HEK293 (cell line): ENCODE results near the gene ENO2.

Source experiments
- EGR2 ChIP-seq: fragments of 450-650 bp; formaldehyde crosslinking; IDR thresholded peaks from 2 replicates; pipeline ENCODE4 v1.5.1; 2016; ENCODE audit warnings: low read depth, missing biosample characterization, missing genetic modification characterization
- KLF8 ChIP-seq: fragments of 450-650 bp; formaldehyde crosslinking; IDR thresholded peaks from 2 replicates; pipeline ENCODE4 v1.5.1; 2016; ENCODE audit warnings: missing biosample characterization, missing genetic modification characterization
- MYNN ChIP-seq: fragments of 450-650 bp; formaldehyde crosslinking; IDR thresholded peaks from 2 replicates; pipeline ENCODE4 v1.5.1; 2016; ENCODE audit warnings: missing biosample characterization, missing genetic modification characterization, borderline replicate concordance
- PRDM1 ChIP-seq: fragments of 450-650 bp; formaldehyde crosslinking; IDR thresholded peaks from 2 replicates; pipeline ENCODE4; 2016; ENCODE audit warnings: missing biosample characterization, missing genetic modification characterization
- SALL2 ChIP-seq: fragments of 450-650 bp; formaldehyde crosslinking; IDR thresholded peaks from 2 replicates; pipeline ENCODE4 v1.5.0; 2017; ENCODE audit warnings: missing biosample characterization, mild to moderate bottlenecking, missing genetic modification characterization, borderline replicate concordance
- SCRT2 ChIP-seq: fragments of 450-650 bp; formaldehyde crosslinking; IDR thresholded peaks from 2 replicates; pipeline ENCODE4 v1.5.1; 2016; ENCODE audit warnings: missing biosample characterization, missing genetic modification characterization
- ZFP69B ChIP-seq: fragments of 450-650 bp; formaldehyde crosslinking; IDR thresholded peaks from 2 replicates; pipeline ENCODE4 v1.5.1; 2016; ENCODE audit warnings: missing biosample characterization, missing genetic modification characterization
- ZNF133 ChIP-seq: fragments of 450-650 bp; formaldehyde crosslinking; IDR thresholded peaks from 2 replicates; pipeline ENCODE4 v1.5.1; 2016; ENCODE audit warnings: missing biosample characterization, missing genetic modification characterization
- ZNF175 ChIP-seq: fragments of 450-650 bp; formaldehyde crosslinking; IDR thresholded peaks from 2 replicates; pipeline ENCODE4 v1.5.1; 2016; ENCODE audit warnings: missing biosample characterization, missing genetic modification characterization
- ZNF426 ChIP-seq: fragments of 450-650 bp; formaldehyde crosslinking; IDR thresholded peaks from 2 replicates; pipeline ENCODE4 v1.5.1; 2017; ENCODE audit warnings: missing biosample characterization, missing genetic modification characterization, mild to moderate bottlenecking, inconsistent platforms, moderate library complexity
- ZNF473 ChIP-seq: fragments of 450-650 bp; formaldehyde crosslinking; IDR thresholded peaks from 2 replicates; pipeline ENCODE4 v1.5.1; 2017; ENCODE audit warnings: missing biosample characterization, missing genetic modification characterization
- ZNF48 ChIP-seq: fragments of 450-650 bp; formaldehyde crosslinking; IDR thresholded peaks from 2 replicates; pipeline ENCODE4 v1.5.1; 2016; ENCODE audit warnings: missing biosample characterization, missing genetic modification characterization
- ZNF501 ChIP-seq: fragments of 450-650 bp; formaldehyde crosslinking; IDR thresholded peaks from 2 replicates; pipeline ENCODE4 v1.5.1; 2016; ENCODE audit warnings: missing biosample characterization, missing genetic modification characterization
- ZNF549 ChIP-seq: fragments of 450-650 bp; IDR thresholded peaks from 2 replicates; pipeline ENCODE4 v1.5.1; 2018; ENCODE audit warnings: missing biosample characterization, missing genetic modification characterization, mild to moderate bottlenecking, inconsistent platforms, moderate library complexity
- ZNF623 ChIP-seq: fragments of 450-650 bp; formaldehyde crosslinking; IDR thresholded peaks from 2 replicates; pipeline ENCODE4 v1.5.1; 2016; ENCODE audit warnings: missing biosample characterization, missing genetic modification characterization
- ZNF626 ChIP-seq: fragments of 450-650 bp; sonication (Bioruptor Pico); formaldehyde crosslinking; IDR thresholded peaks from 2 replicates; pipeline ENCODE4 v1.5.1; 2018; ENCODE audit warnings: missing biosample characterization, missing genetic modification characterization, inconsistent platforms
- ZNF654 ChIP-seq: fragments of 450-650 bp; formaldehyde crosslinking; IDR thresholded peaks from 2 replicates; pipeline ENCODE4 v1.5.1; 2016; ENCODE audit warnings: low read depth, missing biosample characterization, missing genetic modification characterization
- ZNF747 ChIP-seq: fragments of 450-650 bp; formaldehyde crosslinking; IDR thresholded peaks from 2 replicates; pipeline ENCODE4 v1.5.1; 2016; ENCODE audit warnings: missing biosample characterization, missing genetic modification characterization
- ZNF777 ChIP-seq: fragments of 450-650 bp; formaldehyde crosslinking; IDR thresholded peaks from 2 replicates; pipeline ENCODE4 v1.5.1; 2017; ENCODE audit warnings: missing biosample characterization, missing genetic modification characterization, borderline replicate concordance
- ZNF837 ChIP-seq: fragments of 450-650 bp; formaldehyde crosslinking; IDR thresholded peaks from 2 replicates; pipeline ENCODE4 v1.5.1; 2016; ENCODE audit warnings: missing biosample characterization, missing genetic modification characterization
- ZNF843 ChIP-seq: fragments of 450-650 bp; formaldehyde crosslinking; IDR thresholded peaks from 2 replicates; pipeline ENCODE4 v1.5.1; 2016; ENCODE audit warnings: missing biosample characterization, missing genetic modification characterization
- TF ChIP-seq, protein P1 (sequence below): fragments of 450-650 bp; formaldehyde crosslinking; IDR thresholded peaks from 2 replicates; pipeline ENCODE4 v1.5.1; 2016; ENCODE audit warnings: missing biosample characterization, missing genetic modification characterization
- TF ChIP-seq, protein P2 (sequence below): fragments of 450-650 bp; formaldehyde crosslinking; IDR thresholded peaks from 2 replicates; pipeline ENCODE4 v1.5.1; 2016; ENCODE audit warnings: missing biosample characterization, missing genetic modification characterization
- TF ChIP-seq, protein P3 (sequence below): fragments of 450-650 bp; formaldehyde crosslinking; IDR thresholded peaks from 2 replicates; pipeline ENCODE4 v1.5.1; 2016; ENCODE audit warnings: missing biosample characterization, missing genetic modification characterization
- TF ChIP-seq, protein P4 (sequence below): fragments of 450-650 bp; formaldehyde crosslinking; IDR thresholded peaks from 2 replicates; pipeline ENCODE4 v1.5.1; 2016; ENCODE audit warnings: missing biosample characterization, missing genetic modification characterization
- TF ChIP-seq, protein P5 (sequence below): fragments of 450-650 bp; formaldehyde crosslinking; IDR thresholded peaks from 2 replicates; pipeline ENCODE4 v1.5.1; 2016; ENCODE audit warnings: missing biosample characterization, missing genetic modification characterization
- TF ChIP-seq, protein P6 (sequence below): sonication (generic); formaldehyde crosslinking; IDR thresholded peaks from 2 replicates; pipeline ENCODE4 v1.8.1; 2022; ENCODE audit warnings: mild to moderate bottlenecking, moderate library complexity, missing genetic modification reagents
- TF ChIP-seq, protein P7 (sequence below): fragments of 450-650 bp; formaldehyde crosslinking; IDR thresholded peaks from 2 replicates; pipeline ENCODE4 v1.5.1; 2016; ENCODE audit warnings: missing biosample characterization, missing genetic modification characterization
- TF ChIP-seq, protein P8 (sequence below): fragments of 450-650 bp; formaldehyde crosslinking; IDR thresholded peaks from 2 replicates; pipeline ENCODE4 v1.5.1; 2016; ENCODE audit warnings: missing biosample characterization, missing genetic modification characterization

The ENO2 gene

DNA sequence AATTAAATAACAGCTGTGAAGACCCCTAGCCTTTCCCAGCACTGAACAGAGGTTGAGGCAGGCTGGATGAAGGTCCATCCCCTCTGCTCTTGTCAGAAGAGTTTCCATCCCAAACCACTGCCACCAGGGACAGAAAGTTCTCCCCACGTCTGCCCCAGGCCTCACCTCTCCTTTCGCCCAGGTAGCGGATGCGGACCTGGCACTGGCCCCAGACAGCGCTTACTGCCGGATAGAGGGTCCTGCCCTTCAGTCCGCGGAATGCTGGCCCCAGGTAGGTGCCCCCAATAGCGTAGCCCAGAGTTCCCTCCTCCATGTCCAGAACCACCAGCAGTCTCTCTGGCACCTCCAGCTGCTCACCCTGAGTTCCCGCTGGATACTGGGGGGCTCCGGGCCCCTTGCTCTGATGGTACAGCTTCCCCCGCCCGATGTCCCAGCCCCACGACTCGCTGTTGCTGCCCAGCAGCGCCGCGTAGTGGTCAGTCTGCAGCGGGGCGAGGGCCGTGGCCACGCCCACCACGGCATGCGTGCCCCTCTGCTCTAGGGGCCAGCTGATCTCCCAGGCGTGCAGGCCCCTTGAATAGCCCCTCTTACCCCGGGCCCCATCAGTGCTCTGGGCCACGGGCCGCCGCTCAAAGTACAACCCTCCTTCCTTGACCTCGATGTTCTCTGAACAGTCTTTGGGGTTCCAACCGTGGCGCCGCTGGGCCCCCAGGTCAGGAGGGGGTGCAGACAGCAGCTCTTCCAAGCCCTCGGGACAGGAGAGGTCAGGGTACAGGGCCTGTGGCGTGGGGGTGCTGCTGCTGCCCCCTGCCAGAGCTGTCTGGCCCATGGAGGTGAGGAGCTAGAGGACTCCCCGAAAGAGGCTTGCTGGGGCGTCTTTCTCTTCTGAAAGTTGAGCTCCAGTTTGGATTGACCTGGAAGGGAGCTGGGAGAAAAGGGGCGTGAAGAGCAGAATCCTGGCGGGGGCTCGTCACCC, 42.0 kb upstream of the ENO2 start (continued):
- TF ChIP-seq, protein P1, sequence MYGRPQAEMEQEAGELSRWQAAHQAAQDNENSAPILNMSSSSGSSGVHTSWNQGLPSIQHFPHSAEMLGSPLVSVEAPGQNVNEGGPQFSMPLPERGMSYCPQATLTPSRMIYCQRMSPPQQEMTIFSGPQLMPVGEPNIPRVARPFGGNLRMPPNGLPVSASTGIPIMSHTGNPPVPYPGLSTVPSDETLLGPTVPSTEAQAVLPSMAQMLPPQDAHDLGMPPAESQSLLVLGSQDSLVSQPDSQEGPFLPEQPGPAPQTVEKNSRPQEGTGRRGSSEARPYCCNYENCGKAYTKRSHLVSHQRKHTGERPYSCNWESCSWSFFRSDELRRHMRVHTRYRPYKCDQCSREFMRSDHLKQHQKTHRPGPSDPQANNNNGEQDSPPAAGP = peak; percentile 65; the same call in 1 of the 2 replicates
- TF ChIP-seq ZNF426 (tag by site-specific recombination) = no peak
- TF ChIP-seq ZNF843 (tag by site-specific recombination) = peak; percentile 43; the same call in 1 of the 2 replicates
- TF ChIP-seq, protein P2, sequence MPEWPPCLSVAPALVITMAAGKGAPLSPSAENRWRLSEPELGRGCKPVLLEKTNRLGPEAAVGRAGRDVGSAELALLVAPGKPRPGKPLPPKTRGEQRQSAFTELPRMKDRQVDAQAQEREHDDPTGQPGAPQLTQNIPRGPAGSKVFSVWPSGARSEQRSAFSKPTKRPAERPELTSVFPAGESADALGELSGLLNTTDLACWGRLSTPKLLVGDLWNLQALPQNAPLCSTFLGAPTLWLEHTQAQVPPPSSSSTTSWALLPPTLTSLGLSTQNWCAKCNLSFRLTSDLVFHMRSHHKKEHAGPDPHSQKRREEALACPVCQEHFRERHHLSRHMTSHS (tag by site-specific recombination) = no peak
- no peak for TF ChIP-seq ZNF175
- no peak for TF ChIP-seq ZNF837 (tag by site-specific recombination)
- TF ChIP-seq ZNF623 (tag by site-specific recombination) = no peak
- TF ChIP-seq, protein P3, sequence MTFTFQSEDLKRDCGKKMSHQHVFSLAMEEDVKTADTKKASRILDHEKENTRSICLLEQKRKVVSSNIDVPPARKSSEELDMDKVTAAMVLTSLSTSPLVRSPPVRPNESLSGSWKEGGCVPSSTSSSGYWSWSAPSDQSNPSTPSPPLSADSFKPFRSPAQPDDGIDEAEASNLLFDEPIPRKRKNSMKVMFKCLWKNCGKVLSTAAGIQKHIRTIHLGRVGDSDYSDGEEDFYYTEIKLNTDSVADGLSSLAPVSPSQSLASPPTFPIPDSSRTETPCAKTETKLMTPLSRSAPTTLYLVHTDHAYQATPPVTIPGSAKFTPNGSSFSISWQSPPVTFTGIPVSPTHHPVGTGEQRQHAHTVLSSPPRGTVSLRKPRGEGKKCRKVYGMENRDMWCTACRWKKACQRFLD (tag by site-specific recombination) = no peak
- TF ChIP-seq, protein P4, sequence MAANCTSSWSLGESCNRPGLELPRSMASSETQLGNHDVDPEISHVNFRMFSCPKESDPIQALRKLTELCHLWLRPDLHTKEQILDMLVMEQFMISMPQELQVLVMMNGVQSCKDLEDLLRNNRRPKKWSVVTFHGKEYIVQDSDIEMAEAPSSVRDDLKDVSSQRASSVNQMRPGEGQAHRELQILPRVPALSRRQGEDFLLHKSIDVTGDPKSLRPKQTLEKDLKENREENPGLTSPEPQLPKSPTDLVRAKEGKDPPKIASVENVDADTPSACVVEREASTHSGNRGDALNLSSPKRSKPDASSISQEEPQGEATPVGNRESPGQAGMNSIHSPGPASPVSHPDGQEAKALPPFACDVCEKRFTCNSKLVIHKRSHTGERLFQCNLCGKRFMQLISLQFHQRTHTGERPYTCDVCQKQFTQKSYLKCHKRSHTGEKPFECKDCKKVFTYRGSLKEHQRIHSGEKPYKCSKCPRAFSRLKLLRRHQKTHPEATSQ (tag by site-specific recombination) = no peak
- TF ChIP-seq EGR2 (tag by site-specific recombination) = peak; percentile 25; the same call in 1 of the 2 replicates
- peak; percentile 65 for TF ChIP-seq ZNF501 (tag by site-specific recombination)
- TF ChIP-seq, protein P5, sequence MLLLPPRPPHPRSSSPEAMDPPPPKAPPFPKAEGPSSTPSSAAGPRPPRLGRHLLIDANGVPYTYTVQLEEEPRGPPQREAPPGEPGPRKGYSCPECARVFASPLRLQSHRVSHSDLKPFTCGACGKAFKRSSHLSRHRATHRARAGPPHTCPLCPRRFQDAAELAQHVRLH (tag by site-specific recombination) = no peak
- TF ChIP-seq MYNN = no peak
- no peak for TF ChIP-seq ZNF133 (tag by site-specific recombination)
- TF ChIP-seq ZNF777 (tag by site-specific recombination) = 0 out of 2 replicates have a peak, but pooled peaks have one; percentile 39
- TF ChIP-seq, protein P6, sequence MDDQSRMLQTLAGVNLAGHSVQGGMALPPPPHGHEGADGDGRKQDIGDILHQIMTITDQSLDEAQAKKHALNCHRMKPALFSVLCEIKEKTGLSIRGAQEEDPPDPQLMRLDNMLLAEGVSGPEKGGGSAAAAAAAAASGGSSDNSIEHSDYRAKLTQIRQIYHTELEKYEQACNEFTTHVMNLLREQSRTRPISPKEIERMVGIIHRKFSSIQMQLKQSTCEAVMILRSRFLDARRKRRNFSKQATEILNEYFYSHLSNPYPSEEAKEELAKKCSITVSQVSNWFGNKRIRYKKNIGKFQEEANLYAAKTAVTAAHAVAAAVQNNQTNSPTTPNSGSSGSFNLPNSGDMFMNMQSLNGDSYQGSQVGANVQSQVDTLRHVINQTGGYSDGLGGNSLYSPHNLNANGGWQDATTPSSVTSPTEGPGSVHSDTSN (CRISPR knock-in tag) = 0 out of 2 replicates have a peak, but pooled peaks have one; percentile 58
- TF ChIP-seq SCRT2 (tag by site-specific recombination) = no peak
- TF ChIP-seq SALL2 (tag by site-specific recombination) = no peak
- TF ChIP-seq, protein P7, sequence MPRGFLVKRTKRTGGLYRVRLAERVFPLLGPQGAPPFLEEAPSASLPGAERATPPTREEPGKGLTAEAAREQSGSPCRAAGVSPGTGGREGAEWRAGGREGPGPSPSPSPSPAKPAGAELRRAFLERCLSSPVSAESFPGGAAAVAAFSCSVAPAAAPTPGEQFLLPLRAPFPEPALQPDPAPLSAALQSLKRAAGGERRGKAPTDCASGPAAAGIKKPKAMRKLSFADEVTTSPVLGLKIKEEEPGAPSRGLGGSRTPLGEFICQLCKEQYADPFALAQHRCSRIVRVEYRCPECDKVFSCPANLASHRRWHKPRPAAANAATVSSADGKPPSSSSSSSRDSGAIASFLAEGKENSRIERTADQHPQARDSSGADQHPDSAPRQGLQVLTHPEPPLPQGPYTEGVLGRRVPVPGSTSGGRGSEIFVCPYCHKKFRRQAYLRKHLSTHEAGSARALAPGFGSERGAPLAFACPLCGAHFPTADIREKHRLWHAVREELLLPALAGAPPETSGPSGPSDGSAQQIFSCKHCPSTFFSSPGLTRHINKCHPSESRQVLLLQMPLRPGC (tag by site-specific recombination) = no peak
- no peak for TF ChIP-seq ZNF626
- peak; percentile 28 for TF ChIP-seq ZNF654 (tag by site-specific recombination)
- no peak for TF ChIP-seq ZNF747
- TF ChIP-seq ZFP69B = peak; percentile 47; the same call in 1 of the 2 replicates
- TF ChIP-seq KLF8 (tag by site-specific recombination) = peak; percentile 95
- TF ChIP-seq ZNF549 = no peak
- TF ChIP-seq ZNF473 (tag by site-specific recombination) = no peak
- TF ChIP-seq, protein P8, sequence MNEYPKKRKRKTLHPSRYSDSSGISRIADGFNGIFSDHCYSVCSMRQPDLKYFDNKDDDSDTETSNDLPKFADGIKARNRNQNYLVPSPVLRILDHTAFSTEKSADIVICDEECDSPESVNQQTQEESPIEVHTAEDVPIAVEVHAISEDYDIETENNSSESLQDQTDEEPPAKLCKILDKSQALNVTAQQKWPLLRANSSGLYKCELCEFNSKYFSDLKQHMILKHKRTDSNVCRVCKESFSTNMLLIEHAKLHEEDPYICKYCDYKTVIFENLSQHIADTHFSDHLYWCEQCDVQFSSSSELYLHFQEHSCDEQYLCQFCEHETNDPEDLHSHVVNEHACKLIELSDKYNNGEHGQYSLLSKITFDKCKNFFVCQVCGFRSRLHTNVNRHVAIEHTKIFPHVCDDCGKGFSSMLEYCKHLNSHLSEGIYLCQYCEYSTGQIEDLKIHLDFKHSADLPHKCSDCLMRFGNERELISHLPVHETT (tag by site-specific recombination) = peak; percentile 63; the same call in 1 of the 2 replicates
- peak; percentile 92 for TF ChIP-seq PRDM1
- TF ChIP-seq ZNF48 (tag by site-specific recombination) = no peak
